Mucosa of descending colon (tissue), 3 donors: ENCODE results near the gene B3GLCT. TPM values are rescaled to one million over a fixed set of nuclear protein-coding genes. Genes with fewer than 3 reads are reported as not detected.
A peak's percentile ranks its signal among the peaks of the same experiment; 100 is the strongest.

Experiments used
- ATAC-seq: fragments of 200-7000 bp; cut with Tn5 transposase; one replicate; pipeline ENCODE4 v1.9.1; 2020; ENCODE audit warnings: mild to moderate bottlenecking, moderate library complexity
- DNase-seq, 3 donors: peaks; one replicate each; pipeline ENCODE4 v3.0.0-alpha.2; 2020
- H3K36me3 ChIP-seq: fragments of 200-600 bp; one replicate; pipeline ENCODE4 v1.8.0; 2021; ENCODE audit warnings: low read depth, mild to moderate bottlenecking
- H3K4me1 ChIP-seq: fragments of 200-600 bp; one replicate; pipeline ENCODE4 v1.8.0; 2021; ENCODE audit warnings: low read depth, mild to moderate bottlenecking
- H3K4me3 ChIP-seq: fragments of 200-600 bp; one replicate; pipeline ENCODE4 v1.8.0; 2021; ENCODE audit warnings: mild to moderate bottlenecking
- H3K9me3 ChIP-seq: fragments of 200-600 bp; one replicate; pipeline ENCODE4 v1.8.0; 2021; ENCODE audit warnings: mild to moderate bottlenecking
- intact Hi-C, 2 donors: fragments of 100-400 bp; cut with DNase I in 1 of 2; cut with micrococcal nuclease in 1 of 2; formaldehyde crosslinking; loops; one replicate each; pipeline versions ENCODE4 v1.11.0 to v1.11.1; 2022; cut with DNase I, micrococcal nuclease
- total RNA-seq, 3 donors: library from RNA; stranded (reverse); fragmentation: NEBNext Ultra II Directional in 2 of 3; extraction: Animal tissue kit (Norgen Biotek cat#: 25700) in 2 of 3; gene quantifications; one replicate each; pipeline versions ENCODE4 v1.2.1 to v1.2.4, GENCODE V29; 2021 to 2023
- TF ChIP-seq, protein P1 (sequence below): fragments of 200-600 bp; IDR thresholded peaks from one replicate; pipeline ENCODE4 v1.8.0; 2022; ENCODE audit warnings: antibody characterized with exemption, mild to moderate bottlenecking
- donor health status: DM: no; HTN: no; CAD: no; lungs with moderate emphysema.
- donor health status: DM: no; HTN: no; CAD: no.
- donor health status: DM: no; HTN: yes; CAD: no.

Gene B3GLCT
- total RNA-seq, 3 donors from 2014 or later, result 3.1 to 5.1 (median 4.0) TPM

DNA sequence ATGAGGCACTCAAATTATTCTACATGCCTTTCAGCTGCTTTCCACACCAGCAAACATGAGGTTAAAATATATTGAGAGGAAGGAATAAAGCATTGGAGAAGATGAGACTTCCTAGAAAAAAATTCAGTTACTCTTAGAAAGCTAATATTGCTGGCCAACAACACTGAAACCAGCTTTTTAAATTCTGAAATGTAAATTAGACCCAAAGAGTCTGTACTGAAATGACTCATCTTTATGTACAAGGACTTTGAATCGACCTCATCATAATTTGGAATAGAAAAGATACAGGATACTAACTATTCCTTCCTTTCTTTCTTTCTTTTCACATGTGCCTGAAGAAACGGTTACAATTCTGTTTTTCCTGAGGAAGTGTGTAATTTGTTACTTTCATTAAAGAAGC lies 31.6 kb upstream of the B3GLCT start:
- Histone ChIP-seq H3K4me3 (no peak overlapping the region), H3K36me3 (no peaks in the 10 kb centered on the region), H3K4me1 (peaks cover 5% of the 10 kb centered on the region), H3K9me3 (no peaks in the 10 kb centered on the region)
- TF ChIP-seq, protein P1, sequence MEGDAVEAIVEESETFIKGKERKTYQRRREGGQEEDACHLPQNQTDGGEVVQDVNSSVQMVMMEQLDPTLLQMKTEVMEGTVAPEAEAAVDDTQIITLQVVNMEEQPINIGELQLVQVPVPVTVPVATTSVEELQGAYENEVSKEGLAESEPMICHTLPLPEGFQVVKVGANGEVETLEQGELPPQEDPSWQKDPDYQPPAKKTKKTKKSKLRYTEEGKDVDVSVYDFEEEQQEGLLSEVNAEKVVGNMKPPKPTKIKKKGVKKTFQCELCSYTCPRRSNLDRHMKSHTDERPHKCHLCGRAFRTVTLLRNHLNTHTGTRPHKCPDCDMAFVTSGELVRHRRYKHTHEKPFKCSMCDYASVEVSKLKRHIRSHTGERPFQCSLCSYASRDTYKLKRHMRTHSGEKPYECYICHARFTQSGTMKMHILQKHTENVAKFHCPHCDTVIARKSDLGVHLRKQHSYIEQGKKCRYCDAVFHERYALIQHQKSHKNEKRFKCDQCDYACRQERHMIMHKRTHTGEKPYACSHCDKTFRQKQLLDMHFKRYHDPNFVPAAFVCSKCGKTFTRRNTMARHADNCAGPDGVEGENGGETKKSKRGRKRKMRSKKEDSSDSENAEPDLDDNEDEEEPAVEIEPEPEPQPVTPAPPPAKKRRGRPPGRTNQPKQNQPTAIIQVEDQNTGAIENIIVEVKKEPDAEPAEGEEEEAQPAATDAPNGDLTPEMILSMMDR, result no peak
- no peak for DNase-seq
- no peak for ATAC-seq
- intact Hi-C loops, result no loop called here

- intact Hi-C loops, result no loop called here
- Histone ChIP-seq H3K9me3 (no peaks in the 10 kb centered on the region), H3K36me3 (no peaks in the 10 kb centered on the region), H3K4me3 (no peak overlapping the region), H3K4me1 (peaks cover 5% of the 10 kb centered on the region)
- ATAC-seq, result peak; percentile 98
- TF ChIP-seq, protein P1, result no peak
- DNase-seq, result peak; percentile 57 to 78 (median 74)
Observed at GRCh38 chr13:31168736-31169135, 31.0 kb upstream of the B3GLCT start.

- H3K9me3 ChIP-seq, result no peaks in the 10 kb centered on the region
- ATAC-seq (no peak), DNase-seq (no peak)
- intact Hi-C loops, result no loop called here
- no peaks in the 10 kb centered on the region for H3K36me3 ChIP-seq
- no peak overlapping the region for H3K4me3 ChIP-seq
- TF ChIP-seq, protein P1, result no peak
- peaks cover 5% of the 10 kb centered on the region for H3K4me1 ChIP-seq
Observed at GRCh38 chr13:31172001-31172400, 27.8 kb upstream of the B3GLCT start.

GRCh38 chr13:31172535-31172934 lies 27.2 kb upstream of the B3GLCT start:
- Histone ChIP-seq H3K4me1 (peaks cover 5% of the 10 kb centered on the region), H3K9me3 (no peaks in the 10 kb centered on the region), H3K36me3 (no peaks in the 10 kb centered on the region), H3K4me3 (no peak overlapping the region)
- TF ChIP-seq, protein P1, result no peak
- no peak for DNase-seq
- ATAC-seq, result no peak
- intact Hi-C loops, result no loop called here

- DNase-seq, result no peak
- no peaks in the 10 kb centered on the region for H3K36me3 ChIP-seq
- H3K4me3 ChIP-seq, result no peak overlapping the region
- intact Hi-C loops, result no loop called here
- TF ChIP-seq, protein P1, result no peak
- no peaks in the 10 kb centered on the region for H3K9me3 ChIP-seq
- ATAC-seq, result no peak
- H3K4me1 ChIP-seq, result no peaks in the 10 kb centered on the region
Observed at GRCh38 chr13:31174018-31174417, 25.8 kb upstream of the B3GLCT start.
